Activated CD8-positive, alpha-beta memory T cell treated with anti-CD3 and anti-CD28 coated beads, Interleukin-2, amount 50 U/mL, for 48 hours (primary cell): ENCODE data around the gene BMAL2.

Experiments
- DNase-seq: peaks from one replicate; pipeline ENCODE4 v3.0.0-alpha.2; 2020

Gene BMAL2

DNA sequence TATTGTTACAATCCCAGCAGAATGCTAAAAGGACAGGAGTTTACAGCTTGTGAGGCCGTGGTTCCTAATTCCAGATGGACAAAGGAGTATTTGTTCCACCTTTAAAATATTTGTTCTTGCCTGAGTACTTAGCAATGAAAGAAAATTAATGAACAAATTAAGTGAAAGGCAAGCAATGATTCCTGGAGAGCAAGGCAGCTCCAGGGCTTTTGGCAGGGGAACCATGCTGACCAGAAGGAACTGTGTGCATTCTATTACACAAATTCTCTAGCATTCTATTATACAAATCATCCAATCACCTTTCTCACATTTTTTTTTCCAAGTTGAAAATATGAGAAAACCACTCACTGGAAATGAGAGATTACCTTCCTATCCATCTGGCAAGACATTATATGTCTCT is 1.8 kb upstream of the BMAL2 start:
- no peak for DNase-seq

GRCh38 chr12:27331291-27331926 is 1.2 kb upstream of the BMAL2 start:
- no peak for DNase-seq

GRCh38 chr12:27331927-27332324 is 710 bp upstream of the BMAL2 start:
- no peak for DNase-seq

GRCh38 chr12:27332407-27332713 is 276 bp upstream of the BMAL2 start:
- no peak for DNase-seq

DNA sequence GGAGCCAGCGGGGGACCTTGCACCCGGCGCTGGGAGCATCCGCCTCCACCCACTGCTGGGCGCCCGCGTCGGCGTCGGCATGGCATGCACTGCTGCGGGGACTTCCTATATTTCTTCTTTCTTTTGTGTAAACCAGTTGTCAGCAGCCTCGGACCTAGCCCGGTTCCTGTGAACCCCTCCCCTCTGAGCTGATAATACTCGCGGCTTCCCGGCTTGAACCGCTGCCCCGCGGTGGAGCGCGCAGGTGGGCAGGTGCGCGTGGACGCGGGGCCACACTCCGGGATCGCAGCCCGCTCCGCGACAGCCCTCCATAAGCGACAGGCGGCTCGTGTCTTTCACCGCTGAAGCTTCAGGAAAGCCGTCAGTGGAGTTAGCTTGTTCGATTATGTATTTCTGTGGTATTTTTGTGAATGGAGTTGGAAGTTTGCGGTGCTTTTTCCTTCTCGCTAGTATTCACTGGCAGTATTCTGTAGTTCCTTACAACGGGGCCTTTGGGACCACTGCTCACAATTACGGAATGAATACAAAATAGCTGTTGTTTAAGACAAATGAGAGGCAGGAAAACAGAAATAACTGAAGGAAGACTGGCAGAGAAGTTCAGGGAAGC is 870 bp downstream of the BMAL2 start:
- DNase-seq, result peak; percentile 73

DNA sequence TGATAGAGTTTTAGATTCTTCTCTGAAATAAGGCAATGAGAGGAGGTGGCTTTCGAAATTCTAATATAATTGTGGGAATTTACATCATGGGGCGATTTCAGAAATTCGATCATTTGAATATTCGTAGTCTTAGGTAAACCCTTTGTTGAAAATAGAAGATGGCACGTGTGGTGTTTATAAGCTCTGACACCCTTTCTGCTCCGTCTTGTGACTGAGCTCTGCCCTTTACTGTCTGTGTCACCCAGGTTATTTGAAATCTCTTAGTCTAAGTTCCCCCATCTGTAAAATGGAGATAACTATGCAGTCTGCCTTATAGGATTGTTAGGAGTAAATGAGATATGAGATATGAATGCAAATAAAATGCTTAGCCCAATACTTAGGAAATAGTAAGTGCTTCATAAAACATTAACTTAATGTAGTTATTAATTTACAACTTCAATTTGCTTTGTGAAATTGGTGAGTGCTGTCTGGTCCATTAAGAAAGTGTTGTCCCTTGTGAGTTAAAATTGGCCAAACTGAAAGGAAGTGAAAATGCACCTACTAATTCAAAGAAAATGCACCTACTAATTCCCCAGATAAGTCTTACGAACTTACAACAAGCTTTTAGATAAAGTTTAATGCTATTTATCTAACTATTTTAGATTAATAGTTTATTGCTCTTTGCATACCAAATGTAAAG is 1.5 kb downstream of the BMAL2 start:
- no peak for DNase-seq

- DNase-seq, result no peak
These were observed 2.1 kb downstream of the BMAL2 start for GRCh38 chr12:27334721-27335082.

DNA sequence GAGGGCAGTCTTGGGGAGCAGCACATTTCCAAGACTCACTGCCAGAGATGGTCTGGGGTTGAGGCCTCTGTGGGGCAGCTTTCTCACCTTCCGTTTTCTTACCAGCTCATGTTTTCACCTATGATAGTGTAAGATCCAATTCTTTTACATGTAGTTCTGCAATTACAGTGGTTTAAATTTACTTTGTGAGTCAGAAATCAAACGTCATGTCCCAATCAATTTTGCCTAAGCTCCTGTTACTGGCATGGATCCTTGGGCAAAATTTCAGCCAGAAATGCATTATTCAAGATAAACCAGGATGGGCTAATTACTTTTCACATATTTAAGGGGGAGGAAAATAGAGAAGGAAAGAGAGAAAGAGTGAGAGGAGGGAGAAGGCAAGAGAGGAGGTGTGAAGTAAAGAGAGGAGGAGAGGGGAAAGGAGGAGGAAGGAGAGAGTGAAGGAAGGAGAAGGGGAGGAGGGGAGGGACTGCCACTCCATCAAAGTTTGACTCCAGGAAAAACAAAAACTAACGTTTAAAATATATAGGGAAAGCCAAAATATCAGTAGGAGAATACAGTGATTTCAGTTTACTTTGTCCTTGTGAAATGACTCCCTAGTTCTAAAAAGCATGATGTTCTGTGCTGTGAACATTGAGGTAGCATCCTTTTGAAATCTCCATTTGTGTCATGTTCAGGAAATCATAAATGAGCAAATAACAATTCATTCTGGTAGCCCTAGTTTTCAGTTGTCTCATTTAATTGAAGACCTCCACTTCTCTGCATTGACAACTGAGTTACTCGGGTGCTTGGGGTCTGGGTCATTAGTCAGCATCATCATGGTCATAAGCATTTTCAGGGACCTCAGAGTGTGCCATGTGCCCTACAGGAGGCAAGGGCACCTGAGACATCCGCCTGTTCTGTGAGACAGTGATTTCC is 3.0 kb downstream of the BMAL2 start:
- DNase-seq, result no peak

- no peak for DNase-seq
These were observed 3.6 kb downstream of the BMAL2 start for GRCh38 chr12:27336282-27336653.

- no peak for DNase-seq
These were observed 4.7 kb downstream of the BMAL2 start for GRCh38 chr12:27337376-27337775.

GRCh38 chr12:27338473-27338872 is 5.8 kb downstream of the BMAL2 start:
- no peak for DNase-seq

GRCh38 chr12:27340971-27341370 is 8.3 kb downstream of the BMAL2 start:
- DNase-seq, result no peak

- DNase-seq, result no peak
These were observed 9.9 kb downstream of the BMAL2 start for GRCh38 chr12:27342536-27342935.

DNA sequence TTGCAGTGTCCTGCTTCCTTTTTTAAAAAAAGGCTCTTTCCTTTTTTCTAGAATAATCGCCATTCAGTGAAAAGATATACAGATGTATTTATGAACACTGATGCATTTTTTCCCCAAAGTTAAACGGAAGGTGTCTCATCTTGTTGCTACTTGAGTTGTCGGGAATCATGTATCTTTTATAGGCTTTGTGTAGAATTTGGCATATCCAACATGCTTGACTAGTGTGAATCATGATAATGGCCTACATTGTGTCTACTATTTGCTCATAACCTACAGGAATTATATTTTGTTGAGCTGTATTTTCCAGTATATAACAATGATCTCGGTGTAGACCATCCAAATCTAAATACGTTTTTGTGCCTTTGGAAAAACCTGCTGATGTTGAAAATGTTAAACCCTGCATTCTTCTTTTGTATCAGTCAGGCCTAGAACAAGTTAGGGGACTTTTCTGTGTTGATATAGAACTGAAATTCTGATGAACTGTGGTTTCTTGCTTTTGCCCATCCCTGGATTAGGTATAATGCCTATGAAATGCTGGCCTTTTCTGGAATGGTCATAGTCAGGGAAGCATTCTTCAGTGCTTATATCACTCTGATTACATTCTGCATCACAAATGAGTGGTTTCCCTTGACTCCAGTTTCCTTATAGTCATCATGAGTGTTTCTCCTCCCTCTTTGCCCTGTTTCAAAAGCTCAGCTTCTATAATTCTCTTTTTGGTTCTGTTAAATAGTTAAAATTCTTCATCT is 10.8 kb downstream of the BMAL2 start:
- DNase-seq, result no peak

- DNase-seq, result no peak
These were observed 11.6 kb downstream of the BMAL2 start for GRCh38 chr12:27344246-27344645.

DNA sequence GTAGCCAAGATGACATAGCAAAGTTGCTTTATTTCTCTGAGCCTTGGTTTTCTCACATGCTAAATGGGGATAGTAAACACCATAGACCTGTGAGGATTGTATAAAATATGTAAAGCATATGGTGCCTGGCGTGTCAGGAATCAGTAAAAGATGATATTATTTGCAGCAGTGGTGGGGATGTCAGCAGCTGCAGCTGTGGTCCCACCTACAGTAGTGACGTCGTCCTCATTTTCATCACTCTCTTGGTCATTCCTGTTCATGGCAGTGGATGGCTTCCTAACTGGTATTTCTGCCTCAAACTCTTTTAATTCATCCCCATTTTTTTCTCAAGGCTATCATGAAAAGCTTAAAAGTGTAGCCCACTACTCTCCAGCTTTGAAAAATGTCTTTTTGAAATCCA is 12.1 kb downstream of the BMAL2 start:
- DNase-seq, result no peak

DNA sequence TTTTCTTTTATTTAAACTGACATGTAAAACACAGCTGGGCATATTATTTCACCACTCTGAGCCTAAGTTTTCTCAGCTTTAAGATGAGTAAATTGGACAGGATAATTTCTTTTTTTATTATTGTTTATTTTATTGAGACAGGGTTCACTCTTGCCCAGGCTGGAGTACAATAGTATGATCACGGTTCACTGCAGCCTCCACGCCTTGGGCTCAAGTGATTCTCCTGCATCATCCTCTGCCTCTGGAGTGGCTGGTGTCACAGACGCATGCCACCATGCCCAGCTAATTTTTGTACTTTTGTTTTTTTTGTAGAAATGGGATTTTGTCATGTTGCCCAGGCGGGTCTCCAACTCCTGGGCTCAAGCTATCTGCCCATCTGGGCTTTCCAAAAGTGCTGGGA is 12.7 kb downstream of the BMAL2 start:
- no peak for DNase-seq

DNA sequence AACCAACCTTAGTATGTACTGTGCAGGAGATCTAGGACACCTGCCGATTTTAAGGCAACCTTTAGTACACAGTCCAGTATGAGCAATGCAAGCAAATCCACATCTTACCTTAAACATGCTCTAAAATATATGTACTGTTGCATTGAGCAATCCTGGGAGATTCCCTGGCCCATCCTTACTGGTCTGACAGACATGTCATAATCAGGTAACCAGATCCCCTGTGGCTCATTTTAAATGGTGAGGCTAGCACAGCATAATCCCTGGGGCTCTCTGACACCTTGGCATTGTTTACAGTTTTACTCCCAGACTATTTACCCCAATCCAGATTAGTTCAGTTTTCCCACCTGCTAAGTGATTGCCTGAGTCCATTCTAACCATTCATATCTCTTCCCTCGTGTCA is 15.1 kb downstream of the BMAL2 start:
- no peak for DNase-seq

- no peak for DNase-seq
These were observed 18.8 kb downstream of the BMAL2 start for GRCh38 chr12:27351476-27351875.

GRCh38 chr12:27355486-27355885 is 22.9 kb downstream of the BMAL2 start:
- no peak for DNase-seq

GRCh38 chr12:27355979-27356378 is 23.3 kb downstream of the BMAL2 start:
- no peak for DNase-seq

DNA sequence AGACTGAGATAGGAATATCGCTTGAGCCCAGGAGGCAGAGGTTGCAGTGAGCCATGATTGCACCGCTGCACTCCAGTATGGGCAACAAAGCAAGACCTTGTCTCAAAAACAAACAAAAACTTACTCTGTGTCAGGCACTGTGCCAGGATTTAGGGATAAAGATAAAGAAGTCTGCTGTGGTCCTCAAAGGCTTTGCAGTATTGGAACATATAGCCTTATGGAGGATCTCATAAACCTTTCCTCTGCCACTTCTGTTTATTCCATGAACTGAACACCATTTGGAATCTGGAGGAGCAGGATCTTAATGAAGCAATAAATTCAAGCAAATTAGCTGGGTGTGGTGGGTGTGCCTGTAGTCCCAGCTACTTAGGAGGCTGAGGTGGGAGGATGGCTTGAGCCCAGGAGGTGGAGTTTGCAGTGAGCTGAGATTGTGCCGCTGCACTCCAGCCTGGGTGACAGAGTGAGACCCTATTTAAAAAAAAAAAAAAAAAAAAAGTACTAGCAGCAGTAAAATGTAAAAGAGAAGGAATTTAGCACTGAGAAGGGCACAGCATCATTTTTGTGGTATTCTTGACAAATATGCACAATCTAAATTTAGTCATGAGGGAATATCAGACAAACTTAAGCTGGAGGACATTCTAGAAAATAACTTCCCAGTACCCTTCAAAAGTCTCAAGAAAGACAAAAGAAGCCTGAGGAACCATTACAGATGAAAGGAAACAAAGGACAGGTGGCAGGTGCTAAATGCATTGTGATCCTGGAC is 27.1 kb downstream of the BMAL2 start:
- DNase-seq, result no peak
